Effector CD8-positive, alpha-beta T cell (primary cell): ENCODE data around the gene TSPAN15.

Experiments
- DNase-seq: peaks from one replicate; lab custom pipeline; 2025; lab: John Stamatoyannopoulos, UW

TSPAN15 gene

DNA sequence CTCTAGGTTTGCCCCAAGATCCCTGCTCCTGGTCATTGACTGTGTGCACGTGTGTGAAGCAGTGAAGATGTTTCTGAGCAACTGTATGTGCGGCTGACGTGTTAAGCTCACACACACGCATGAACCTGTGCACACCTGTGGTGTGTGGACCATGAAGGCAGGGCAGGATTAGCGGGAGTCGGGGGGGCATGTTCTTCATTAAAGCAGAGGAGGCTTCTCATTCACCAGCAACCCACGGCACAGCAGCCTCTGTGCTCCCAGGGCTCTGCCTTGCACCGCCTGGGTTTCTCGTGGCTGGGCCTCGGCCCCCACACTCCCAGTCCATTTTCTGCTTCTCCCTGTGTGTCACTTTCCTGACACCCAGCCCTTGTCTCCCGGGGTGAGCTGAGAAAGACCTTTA lies 33.7 kb upstream of the TSPAN15 start:
- DNase-seq = no peak

GRCh38 chr10:69418052-69418752 lies 33.1 kb upstream of the TSPAN15 start:
- no peak for DNase-seq

GRCh38 chr10:69419096-69419743 lies 32.0 kb upstream of the TSPAN15 start:
- no peak for DNase-seq

- no peak for DNase-seq
These were observed 31.5 kb upstream of the TSPAN15 start for GRCh38 chr10:69419744-69420126.

DNA sequence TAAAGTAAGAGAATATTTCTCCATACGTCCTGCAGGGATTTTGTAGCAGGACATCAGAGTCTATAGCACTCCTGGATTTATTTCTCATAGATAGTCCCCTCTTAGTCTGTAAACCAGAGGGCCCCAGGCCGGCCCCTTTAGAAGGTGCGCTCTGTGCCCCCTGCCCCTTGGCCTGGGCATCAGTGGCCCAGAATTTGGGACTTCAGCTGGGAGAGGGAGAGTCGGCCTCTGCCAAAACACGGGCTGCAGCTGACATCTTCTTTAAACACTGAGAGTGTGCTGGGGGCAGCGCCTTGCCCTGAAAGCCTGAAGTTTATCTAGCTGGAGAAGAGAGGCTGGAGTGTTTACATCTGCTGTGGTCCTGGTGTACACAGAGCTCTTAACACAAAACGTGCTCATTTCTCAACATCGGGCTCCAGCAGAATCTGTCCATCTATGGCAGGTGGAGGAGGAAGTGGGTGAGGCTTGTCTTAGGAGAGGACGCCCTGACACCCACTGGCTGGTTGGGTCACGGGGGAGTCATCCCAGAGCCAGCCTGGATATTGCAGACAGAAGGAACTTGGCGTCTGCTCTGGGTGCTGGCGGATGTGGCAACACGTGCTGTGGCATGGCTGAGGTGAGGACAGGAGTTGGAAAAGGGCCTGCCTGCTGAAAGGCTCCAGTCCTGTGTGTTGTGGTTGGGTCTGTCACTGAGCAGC lies 29.5 kb upstream of the TSPAN15 start:
- no peak for DNase-seq

GRCh38 chr10:69422676-69423075 lies 28.6 kb upstream of the TSPAN15 start:
- no peak for DNase-seq

DNA sequence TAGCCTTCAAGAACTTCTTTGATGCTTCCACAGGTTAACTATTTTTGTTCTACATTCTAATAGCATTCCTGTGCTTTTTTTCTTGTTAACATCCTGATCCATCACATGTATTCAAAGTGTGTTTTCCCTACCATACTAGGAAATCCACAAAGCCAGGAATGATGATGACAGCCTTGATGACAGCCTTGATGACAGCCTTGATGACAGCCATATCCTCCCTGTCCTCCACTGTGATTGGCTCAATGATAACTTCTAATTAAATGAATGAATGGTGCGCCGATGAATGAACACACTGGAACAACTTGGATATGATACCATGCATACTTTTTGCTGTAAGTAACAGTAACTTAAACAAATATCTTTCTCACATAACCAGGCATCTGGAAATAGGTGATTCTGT lies 26.2 kb upstream of the TSPAN15 start:
- DNase-seq = no peak

DNA sequence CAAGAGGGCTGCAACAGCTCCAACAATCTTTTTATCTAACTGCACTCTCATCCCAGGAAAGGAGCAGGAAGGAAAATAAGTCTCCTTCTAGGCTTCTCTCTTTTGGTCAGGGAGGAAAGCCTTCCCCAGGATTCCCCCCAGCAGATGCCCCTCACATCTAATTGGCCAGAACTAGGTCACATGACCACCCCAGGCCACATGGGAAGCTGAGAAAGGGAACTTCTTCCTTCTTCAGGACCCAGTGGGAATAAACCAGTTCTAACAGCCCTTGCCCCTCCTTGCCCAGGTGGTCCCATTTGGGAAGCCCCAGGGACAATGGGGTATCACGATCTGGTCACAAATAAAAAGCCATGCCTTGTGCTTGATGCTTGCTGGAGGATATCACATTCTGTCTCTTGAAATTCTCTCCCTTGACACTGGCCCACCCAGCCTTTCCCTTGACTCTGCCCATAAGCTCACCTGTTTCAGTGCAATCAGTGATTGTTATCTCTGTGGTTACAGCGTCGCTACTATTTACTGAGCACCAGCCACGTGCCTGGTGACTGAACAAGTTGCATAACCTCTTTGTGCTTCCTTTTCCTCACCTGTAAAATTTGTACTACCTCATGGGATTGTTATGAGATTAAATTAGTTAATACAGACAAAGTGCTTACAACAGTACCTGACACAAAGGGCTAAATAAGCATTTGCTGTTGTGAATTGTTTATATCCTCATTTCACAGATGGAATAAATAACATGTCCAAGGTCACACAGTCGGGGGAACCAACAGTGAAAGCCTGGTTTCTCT lies 25.6 kb upstream of the TSPAN15 start:
- DNase-seq = no peak

DNA sequence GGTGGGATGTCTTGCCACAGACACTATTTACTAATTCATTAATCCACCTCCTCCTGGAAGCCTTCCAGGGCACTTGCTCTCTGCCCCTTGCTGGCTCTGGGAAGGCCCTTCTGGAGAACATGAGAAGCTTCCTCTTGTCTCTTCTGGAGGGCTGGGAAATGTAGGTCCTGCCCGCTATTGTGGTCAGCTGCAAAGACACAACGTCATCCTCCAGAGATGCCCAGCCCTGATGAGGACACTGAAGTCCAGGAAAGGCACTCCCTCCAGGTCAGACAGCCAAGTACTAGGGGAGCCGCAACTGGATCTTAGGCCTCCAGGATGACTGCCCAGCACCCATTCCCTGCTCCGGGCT lies 24.9 kb upstream of the TSPAN15 start:
- no peak for DNase-seq

GRCh38 chr10:69428165-69428564 lies 23.1 kb upstream of the TSPAN15 start:
- no peak for DNase-seq

GRCh38 chr10:69434169-69434568 lies 17.1 kb upstream of the TSPAN15 start:
- DNase-seq = no peak

DNA sequence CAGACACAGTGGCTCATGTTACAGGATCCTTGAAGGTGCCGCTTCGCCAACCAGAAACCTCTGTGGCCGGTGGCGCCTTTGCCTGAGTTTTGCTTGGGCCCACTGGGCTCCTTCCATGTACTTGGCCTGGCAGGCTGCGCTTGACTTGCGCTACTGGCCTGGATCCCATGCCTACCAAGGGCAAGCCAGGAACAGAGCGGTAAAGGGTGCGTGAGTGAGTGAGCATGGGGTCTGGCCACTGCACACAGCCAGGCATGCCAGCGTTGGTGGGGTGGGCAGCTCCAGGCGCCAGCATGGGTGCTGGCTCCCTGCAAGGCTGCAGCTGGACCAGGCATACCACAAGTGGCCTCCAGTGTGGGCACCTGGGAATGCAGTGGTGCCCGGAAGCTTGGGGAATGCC lies 16.3 kb upstream of the TSPAN15 start:
- no peak for DNase-seq

GRCh38 chr10:69435966-69436520 lies 15.2 kb upstream of the TSPAN15 start:
- DNase-seq = no peak

GRCh38 chr10:69437321-69438259 lies 13.7 kb upstream of the TSPAN15 start:
- DNase-seq = no peak

- no peak for DNase-seq
These were observed 12.5 kb upstream of the TSPAN15 start for GRCh38 chr10:69438536-69439349.

- DNase-seq = no peak
These were observed 11.9 kb upstream of the TSPAN15 start for GRCh38 chr10:69439350-69439739.

- DNase-seq = no peak
These were observed 11.3 kb upstream of the TSPAN15 start for GRCh38 chr10:69439813-69440506.

- no peak for DNase-seq
These were observed 7.9 kb upstream of the TSPAN15 start for GRCh38 chr10:69443354-69443753.

GRCh38 chr10:69445041-69445440 lies 6.2 kb upstream of the TSPAN15 start:
- no peak for DNase-seq

DNA sequence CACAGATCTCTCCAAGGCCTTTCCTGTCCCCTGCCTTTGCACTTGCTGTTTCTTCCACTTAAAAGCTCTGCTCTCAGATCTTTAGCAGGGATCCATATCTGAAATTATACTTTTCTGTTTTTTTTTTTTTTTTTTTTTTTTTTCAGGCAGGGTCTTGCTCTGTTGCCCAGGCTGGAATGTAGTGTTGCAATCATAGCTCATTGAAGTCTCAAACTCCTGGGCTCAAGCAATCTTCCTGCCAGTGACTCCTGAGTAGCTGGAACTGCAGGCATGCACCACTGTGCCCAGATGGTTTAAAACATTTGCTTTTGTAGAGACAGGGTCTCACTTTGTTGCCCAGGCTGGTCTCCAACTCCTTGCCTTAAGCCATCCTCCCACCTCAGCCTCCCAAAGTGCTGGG lies 5.0 kb upstream of the TSPAN15 start:
- no peak for DNase-seq
